ENCODE data around the gene RPS6KB1.
"Not testable (repeated sequence)": the region's sequence is repeated elsewhere in the genome, so short reads cannot be mapped to it uniquely, and the experiment has no call there.

Gene RPS6KB1

DNA sequence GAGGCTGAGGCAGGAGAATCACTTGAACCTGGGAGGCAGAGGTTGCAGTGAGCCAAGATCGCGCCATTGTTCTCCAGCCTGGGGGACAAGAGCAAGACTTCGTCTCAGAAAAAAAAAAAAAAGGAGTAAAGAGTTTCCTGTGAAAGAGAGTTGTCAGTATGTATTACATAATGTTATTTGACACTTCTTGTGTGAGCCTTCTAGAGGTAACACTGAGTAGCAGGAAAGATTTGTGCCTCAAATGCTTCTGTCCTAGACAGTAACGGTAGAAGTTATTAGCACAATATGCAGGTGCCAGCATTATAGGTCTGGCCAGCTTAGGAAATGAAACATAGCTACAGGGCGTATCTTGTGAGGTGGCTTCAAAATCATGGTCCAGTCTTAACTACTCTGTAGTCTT, 6.2 kb downstream of the RPS6KB1 start:
- Histone ChIP-seq H3K4me1 (ENCODE audit: control insufficient read depth, insufficient read depth, low read length) (no peaks in the 10 kb centered on the region), H3K9ac (ENCODE audit: low read depth, low read length) (no peak overlapping the region), H3K9me3 (ENCODE audit: control insufficient read depth, insufficient read depth, low read length) (no peaks in the 10 kb centered on the region), H3K4me3 (ENCODE audit: low read depth, low read length) (no peak overlapping the region), H3K27ac (ENCODE audit: low read depth, low read length) (no peak overlapping the region), H3K36me3 (ENCODE audit: control insufficient read depth, insufficient read depth, low read length) (no peaks in the 10 kb centered on the region), H3K27me3 (ENCODE audit: control insufficient read depth, insufficient read depth, low read length) (no peaks in the 10 kb centered on the region)

DNA sequence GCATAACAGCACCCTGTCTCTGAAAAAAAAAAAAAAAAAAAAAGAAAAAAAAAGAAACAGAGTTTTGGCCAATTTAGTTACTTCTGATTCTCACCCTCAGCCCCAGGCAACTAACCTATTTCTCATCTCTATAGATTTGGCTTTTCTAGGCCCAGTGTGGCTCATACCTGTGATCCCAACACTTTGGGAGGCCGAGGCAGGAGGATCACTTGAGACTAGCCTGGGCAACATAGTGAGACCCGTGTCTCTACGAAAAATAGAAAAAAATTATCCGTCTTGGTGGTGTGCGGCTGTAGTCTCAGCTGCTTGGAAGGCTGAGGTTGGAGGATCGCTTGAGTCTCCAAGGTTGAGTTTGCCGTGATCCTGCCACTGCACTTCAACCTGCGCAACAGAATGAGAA, 8.7 kb downstream of the RPS6KB1 start:
- Histone ChIP-seq H3K27ac (ENCODE audit: low read depth, low read length) (no peak overlapping the region), H3K9me3 (ENCODE audit: control insufficient read depth, insufficient read depth, low read length) (no peaks in the 10 kb centered on the region), H3K9ac (ENCODE audit: low read depth, low read length) (no peak overlapping the region), H3K4me1 (ENCODE audit: control insufficient read depth, insufficient read depth, low read length) (no peaks in the 10 kb centered on the region), H3K36me3 (ENCODE audit: control insufficient read depth, insufficient read depth, low read length) (no peaks in the 10 kb centered on the region), H3K4me3 (ENCODE audit: low read depth, low read length) (no peak overlapping the region), H3K27me3 (ENCODE audit: control insufficient read depth, insufficient read depth, low read length) (no peaks in the 10 kb centered on the region)

DNA sequence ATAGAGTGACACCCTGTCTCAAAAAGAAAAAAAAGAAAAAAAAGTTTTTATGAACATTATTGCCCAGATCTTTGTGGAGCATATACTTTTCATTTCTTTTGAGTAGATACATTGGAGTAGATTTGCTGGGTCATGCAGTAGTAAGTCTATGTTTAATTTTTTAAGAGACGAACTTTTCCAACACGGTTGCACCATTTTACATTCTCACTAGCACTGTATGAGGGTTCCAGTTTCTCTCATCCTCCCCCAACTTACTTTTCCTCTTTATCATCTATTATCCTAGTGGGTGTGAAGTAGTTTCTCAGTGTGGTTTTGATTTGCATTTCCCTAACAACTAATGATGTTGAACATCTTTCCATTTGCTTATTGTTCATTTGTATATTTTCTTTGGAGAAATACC, 10.5 kb downstream of the RPS6KB1 start:
- Histone ChIP-seq H3K27ac (ENCODE audit: low read depth, low read length) (no peak overlapping the region), H3K9ac (ENCODE audit: low read depth, low read length) (no peak overlapping the region), H3K9me3 (ENCODE audit: control insufficient read depth, insufficient read depth, low read length) (no peaks in the 10 kb centered on the region), H3K4me1 (ENCODE audit: control insufficient read depth, insufficient read depth, low read length) (no peaks in the 10 kb centered on the region), H3K36me3 (ENCODE audit: control insufficient read depth, insufficient read depth, low read length) (no peaks in the 10 kb centered on the region), H3K27me3 (ENCODE audit: control insufficient read depth, insufficient read depth, low read length) (no peaks in the 10 kb centered on the region), H3K4me3 (ENCODE audit: low read depth, low read length) (no peak overlapping the region)

GRCh38 chr17:59907467-59907866, 14.5 kb downstream of the RPS6KB1 start:
- H3K9me3 ChIP-seq (ENCODE audit: control insufficient read depth, insufficient read depth, low read length) = no peaks in the 10 kb centered on the region
- no peak overlapping the region for H3K9ac ChIP-seq (ENCODE audit: low read depth, low read length)
- H3K36me3 ChIP-seq (ENCODE audit: control insufficient read depth, insufficient read depth, low read length) = peaks cover under 1% of the 10 kb centered on the region; the same call in 1 of the 2 replicates
- no peaks in the 10 kb centered on the region for H3K27me3 ChIP-seq (ENCODE audit: control insufficient read depth, insufficient read depth, low read length)
- no peaks in the 10 kb centered on the region for H3K4me1 ChIP-seq (ENCODE audit: control insufficient read depth, insufficient read depth, low read length)
- H3K27ac ChIP-seq (ENCODE audit: low read depth, low read length) = no peak overlapping the region
- H3K4me3 ChIP-seq (ENCODE audit: low read depth, low read length) = no peak overlapping the region

- H3K4me3 ChIP-seq (ENCODE audit: low read depth, low read length) = no peak overlapping the region
- H3K4me1 ChIP-seq (ENCODE audit: control insufficient read depth, insufficient read depth, low read length) = no peaks in the 10 kb centered on the region
- H3K36me3 ChIP-seq (ENCODE audit: control insufficient read depth, insufficient read depth, low read length) = peaks cover 40% of the 10 kb centered on the region
- H3K9ac ChIP-seq (ENCODE audit: low read depth, low read length) = no peak overlapping the region
- no peaks in the 10 kb centered on the region for H3K27me3 ChIP-seq (ENCODE audit: control insufficient read depth, insufficient read depth, low read length)
- H3K9me3 ChIP-seq (ENCODE audit: control insufficient read depth, insufficient read depth, low read length) = no peaks in the 10 kb centered on the region
- no peak overlapping the region for H3K27ac ChIP-seq (ENCODE audit: low read depth, low read length)
Observed at GRCh38 chr17:59914274-59914854, 21.4 kb downstream of the RPS6KB1 start.

DNA sequence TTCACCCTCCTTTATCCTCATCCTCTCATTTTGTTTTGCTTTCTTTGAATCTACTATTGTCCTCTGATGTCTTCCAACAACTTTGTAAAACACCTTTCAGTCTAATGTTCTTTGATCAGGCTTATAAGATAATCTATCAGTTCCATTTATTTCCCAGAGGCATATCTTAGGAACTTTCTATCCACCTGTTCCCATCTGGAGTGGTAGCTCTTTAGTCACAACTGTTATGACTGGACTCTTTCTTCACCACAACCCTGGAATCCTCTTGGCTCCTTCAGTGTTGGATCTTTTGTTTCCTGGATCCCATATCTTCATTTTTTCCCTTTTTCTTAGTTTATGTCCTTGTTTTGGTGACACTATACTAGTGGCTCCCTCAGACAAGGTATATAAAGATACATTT, 23.5 kb downstream of the RPS6KB1 start:
- H3K9me3 ChIP-seq (ENCODE audit: control insufficient read depth, insufficient read depth, low read length) = no peaks in the 10 kb centered on the region
- H3K27ac ChIP-seq (ENCODE audit: low read depth, low read length) = no peak overlapping the region
- H3K9ac ChIP-seq (ENCODE audit: low read depth, low read length) = no peak overlapping the region
- H3K4me3 ChIP-seq (ENCODE audit: low read depth, low read length) = no peak overlapping the region
- no peaks in the 10 kb centered on the region for H3K4me1 ChIP-seq (ENCODE audit: control insufficient read depth, insufficient read depth, low read length)
- H3K36me3 ChIP-seq (ENCODE audit: control insufficient read depth, insufficient read depth, low read length) = peaks cover 47% of the 10 kb centered on the region
- H3K27me3 ChIP-seq (ENCODE audit: control insufficient read depth, insufficient read depth, low read length) = no peaks in the 10 kb centered on the region

GRCh38 chr17:59920637-59921036, 27.7 kb downstream of the RPS6KB1 start:
- H3K9me3 ChIP-seq (ENCODE audit: control insufficient read depth, insufficient read depth, low read length); H3K4me3 ChIP-seq (ENCODE audit: low read depth, low read length); H3K27me3 ChIP-seq (ENCODE audit: control insufficient read depth, insufficient read depth, low read length); H3K27ac ChIP-seq (ENCODE audit: low read depth, low read length); H3K9ac ChIP-seq (ENCODE audit: low read depth, low read length); H3K4me1 ChIP-seq (ENCODE audit: control insufficient read depth, insufficient read depth, low read length): not testable (repeated sequence)
- peaks cover 30% of the 10 kb centered on the region for H3K36me3 ChIP-seq (ENCODE audit: control insufficient read depth, insufficient read depth, low read length)

- not testable (repeated sequence) for H3K27ac ChIP-seq (ENCODE audit: low read depth, low read length); H3K27me3 ChIP-seq (ENCODE audit: control insufficient read depth, insufficient read depth, low read length); H3K4me1 ChIP-seq (ENCODE audit: control insufficient read depth, insufficient read depth, low read length); H3K9me3 ChIP-seq (ENCODE audit: control insufficient read depth, insufficient read depth, low read length); H3K9ac ChIP-seq (ENCODE audit: low read depth, low read length); H3K4me3 ChIP-seq (ENCODE audit: low read depth, low read length)
- H3K36me3 ChIP-seq (ENCODE audit: control insufficient read depth, insufficient read depth, low read length) = peaks cover 56% of the 10 kb centered on the region
Observed at GRCh38 chr17:59930121-59930520, 37.2 kb downstream of the RPS6KB1 start.

DNA sequence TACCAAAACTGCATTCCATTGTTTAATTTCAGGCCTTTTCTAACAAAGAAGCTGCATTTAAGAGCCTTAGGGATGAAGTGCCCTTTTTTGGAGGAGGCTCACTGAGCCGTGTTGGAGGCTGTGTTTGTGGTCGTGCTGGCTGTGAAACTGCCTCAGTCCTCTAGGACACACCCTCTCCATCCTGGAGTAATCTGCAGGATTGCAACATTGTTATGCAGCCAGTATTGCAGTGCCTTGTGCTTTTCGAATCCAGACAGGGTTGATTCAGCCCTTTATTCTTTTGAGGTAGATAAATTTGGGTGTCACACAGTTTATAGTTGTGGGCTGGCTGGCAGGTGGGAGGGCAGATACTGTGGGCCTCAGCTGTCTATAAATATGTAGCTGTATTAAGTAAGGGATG, 37.8 kb downstream of the RPS6KB1 start:
- H3K4me3 ChIP-seq (ENCODE audit: low read depth, low read length); H3K9ac ChIP-seq (ENCODE audit: low read depth, low read length); H3K27ac ChIP-seq (ENCODE audit: low read depth, low read length); H3K4me1 ChIP-seq (ENCODE audit: control insufficient read depth, insufficient read depth, low read length); H3K9me3 ChIP-seq (ENCODE audit: control insufficient read depth, insufficient read depth, low read length); H3K27me3 ChIP-seq (ENCODE audit: control insufficient read depth, insufficient read depth, low read length): not testable (repeated sequence)
- peaks cover 60% of the 10 kb centered on the region for H3K36me3 ChIP-seq (ENCODE audit: control insufficient read depth, insufficient read depth, low read length)

- H3K4me1 ChIP-seq (ENCODE audit: control insufficient read depth, insufficient read depth, low read length); H3K4me3 ChIP-seq (ENCODE audit: low read depth, low read length); H3K9ac ChIP-seq (ENCODE audit: low read depth, low read length); H3K9me3 ChIP-seq (ENCODE audit: control insufficient read depth, insufficient read depth, low read length); H3K27me3 ChIP-seq (ENCODE audit: control insufficient read depth, insufficient read depth, low read length); H3K27ac ChIP-seq (ENCODE audit: low read depth, low read length): not testable (repeated sequence)
- H3K36me3 ChIP-seq (ENCODE audit: control insufficient read depth, insufficient read depth, low read length) = peaks cover 70% of the 10 kb centered on the region
Observed at GRCh38 chr17:59933317-59933716, 40.4 kb downstream of the RPS6KB1 start.

DNA sequence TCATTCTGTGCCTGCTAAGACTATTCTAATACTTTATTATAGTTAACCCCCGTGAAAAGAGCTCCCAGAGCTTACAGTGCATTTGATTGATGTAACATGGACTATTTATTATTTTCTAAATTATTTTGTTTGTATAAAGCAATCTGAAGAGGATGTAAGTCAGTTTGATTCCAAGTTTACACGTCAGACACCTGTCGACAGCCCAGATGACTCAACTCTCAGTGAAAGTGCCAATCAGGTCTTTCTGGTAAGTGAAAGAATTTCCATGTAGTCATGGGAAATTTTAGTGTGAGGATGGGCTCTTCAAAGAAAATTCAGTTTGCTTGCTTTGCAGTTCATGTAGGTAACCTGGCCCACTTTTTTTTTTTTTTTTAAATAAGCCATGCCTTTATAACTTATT, 47.8 kb downstream of the RPS6KB1 start:
- H3K4me3 ChIP-seq (ENCODE audit: low read depth, low read length); H3K9me3 ChIP-seq (ENCODE audit: control insufficient read depth, insufficient read depth, low read length); H3K9ac ChIP-seq (ENCODE audit: low read depth, low read length); H3K27me3 ChIP-seq (ENCODE audit: control insufficient read depth, insufficient read depth, low read length); H3K27ac ChIP-seq (ENCODE audit: low read depth, low read length); H3K4me1 ChIP-seq (ENCODE audit: control insufficient read depth, insufficient read depth, low read length): not testable (repeated sequence)
- peaks cover 53% of the 10 kb centered on the region for H3K36me3 ChIP-seq (ENCODE audit: control insufficient read depth, insufficient read depth, low read length)

- no peak overlapping the region for H3K27ac ChIP-seq (ENCODE audit: low read depth, low read length)
- no peaks in the 10 kb centered on the region for H3K9me3 ChIP-seq (ENCODE audit: control insufficient read depth, insufficient read depth, low read length)
- H3K27me3 ChIP-seq (ENCODE audit: control insufficient read depth, insufficient read depth, low read length) = no peaks in the 10 kb centered on the region
- H3K36me3 ChIP-seq (ENCODE audit: control insufficient read depth, insufficient read depth, low read length) = peaks cover 53% of the 10 kb centered on the region
- H3K4me1 ChIP-seq (ENCODE audit: control insufficient read depth, insufficient read depth, low read length) = no peaks in the 10 kb centered on the region
- H3K9ac ChIP-seq (ENCODE audit: low read depth, low read length) = no peak overlapping the region
- H3K4me3 ChIP-seq (ENCODE audit: low read depth, low read length) = no peak overlapping the region
Observed at GRCh38 chr17:59941131-59941530, 48.2 kb downstream of the RPS6KB1 start.

All from HUES48 (cell line).